22Rv1 (cell line): ENCODE measurements around the gene ANKS1B.

ENCODE experiments used
- ZFX ChIP-seq: fragments of 450-650 bp; IDR thresholded peaks from 2 replicates; pipeline ENCODE4 v1.6.1; 2017; ENCODE audit warnings: antibody characterized with exemption, borderline replicate concordance
- TF ChIP-seq, protein P1 (sequence below): fragments of 450-650 bp; IDR thresholded peaks from 2 replicates; pipeline ENCODE4 v1.5.1; 2017; ENCODE audit warnings: mild to moderate bottlenecking

DNA sequence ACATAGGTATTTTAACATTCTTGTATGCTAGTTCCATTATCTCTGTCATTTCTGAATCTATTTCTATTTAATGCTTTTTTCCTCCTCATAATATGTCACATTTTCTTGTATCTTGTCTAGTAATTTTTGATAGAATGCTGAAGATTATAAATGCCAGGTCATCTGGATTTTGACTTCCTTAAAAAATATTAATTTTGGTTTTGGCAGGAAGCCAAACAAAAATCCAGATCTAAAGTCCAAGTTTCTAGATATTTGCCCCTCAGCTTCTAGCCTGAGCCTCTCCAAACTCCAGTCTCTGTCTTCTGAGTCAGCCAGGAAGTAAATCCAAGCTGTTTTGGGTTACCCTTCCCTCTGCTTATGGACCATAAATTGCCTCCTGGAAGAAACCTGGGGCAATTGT, 1004.2 kb downstream of the ANKS1B start:
- TF ChIP-seq, protein P1, sequence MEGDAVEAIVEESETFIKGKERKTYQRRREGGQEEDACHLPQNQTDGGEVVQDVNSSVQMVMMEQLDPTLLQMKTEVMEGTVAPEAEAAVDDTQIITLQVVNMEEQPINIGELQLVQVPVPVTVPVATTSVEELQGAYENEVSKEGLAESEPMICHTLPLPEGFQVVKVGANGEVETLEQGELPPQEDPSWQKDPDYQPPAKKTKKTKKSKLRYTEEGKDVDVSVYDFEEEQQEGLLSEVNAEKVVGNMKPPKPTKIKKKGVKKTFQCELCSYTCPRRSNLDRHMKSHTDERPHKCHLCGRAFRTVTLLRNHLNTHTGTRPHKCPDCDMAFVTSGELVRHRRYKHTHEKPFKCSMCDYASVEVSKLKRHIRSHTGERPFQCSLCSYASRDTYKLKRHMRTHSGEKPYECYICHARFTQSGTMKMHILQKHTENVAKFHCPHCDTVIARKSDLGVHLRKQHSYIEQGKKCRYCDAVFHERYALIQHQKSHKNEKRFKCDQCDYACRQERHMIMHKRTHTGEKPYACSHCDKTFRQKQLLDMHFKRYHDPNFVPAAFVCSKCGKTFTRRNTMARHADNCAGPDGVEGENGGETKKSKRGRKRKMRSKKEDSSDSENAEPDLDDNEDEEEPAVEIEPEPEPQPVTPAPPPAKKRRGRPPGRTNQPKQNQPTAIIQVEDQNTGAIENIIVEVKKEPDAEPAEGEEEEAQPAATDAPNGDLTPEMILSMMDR = no peak
- no peak for TF ChIP-seq ZFX
